NT2/D1 (cell line): ENCODE results near the gene ZNF48.

Experiments used
- SUZ12 ChIP-seq: IDR thresholded peaks from 2 replicates; pipeline ENCODE4 v1.6.1; 2011; ENCODE audit not compliant: insufficient read length, insufficient read depth; ENCODE audit errors: extremely low read depth
- YY1 ChIP-seq: IDR thresholded peaks from 2 replicates; pipeline ENCODE4 v1.6.1; 2011; ENCODE audit not compliant: insufficient read length, insufficient read depth
- ZNF274 ChIP-seq: IDR thresholded peaks from 2 replicates; pipeline ENCODE4 v1.6.1; 2011; ENCODE audit warnings: mild to moderate bottlenecking, low read depth, low read length

- TF ChIP-seq YY1, result no peak
- TF ChIP-seq SUZ12, result no peak
- no peak for TF ChIP-seq ZNF274
Observed at GRCh38 chr16:30429678-30430427, 34.6 kb downstream of the ZNF48 start, which contains the start of gene DCTPP1.
